ENCODE results near the gene LCP2.
A peak's percentile ranks its signal among the peaks of the same experiment; 100 is the strongest.
"Not testable (repeated sequence)": the region's sequence is repeated elsewhere in the genome, so short reads cannot be mapped to it uniquely, and the experiment has no call there.

Gene LCP2

DNA sequence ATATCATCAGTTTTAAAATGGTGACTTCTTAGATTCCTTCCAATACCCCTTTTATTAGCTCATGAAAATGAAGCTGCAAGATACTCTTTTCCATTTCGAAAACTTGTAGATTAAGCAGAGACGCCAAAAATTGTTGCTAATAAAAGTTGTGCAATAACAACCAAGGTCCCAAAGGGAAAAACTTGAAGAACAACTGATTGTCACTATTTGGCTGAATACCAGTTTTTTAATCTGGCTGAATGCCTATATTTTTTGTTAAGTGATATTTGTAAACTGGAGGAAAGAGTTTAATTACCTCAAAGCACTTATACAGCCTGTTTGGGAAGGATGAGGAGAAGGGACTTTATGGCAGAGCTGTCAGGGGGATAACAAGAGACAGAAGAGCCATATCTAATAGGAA, 50.2 kb downstream of the LCP2 start:
- DNase-seq = no peak

DNA sequence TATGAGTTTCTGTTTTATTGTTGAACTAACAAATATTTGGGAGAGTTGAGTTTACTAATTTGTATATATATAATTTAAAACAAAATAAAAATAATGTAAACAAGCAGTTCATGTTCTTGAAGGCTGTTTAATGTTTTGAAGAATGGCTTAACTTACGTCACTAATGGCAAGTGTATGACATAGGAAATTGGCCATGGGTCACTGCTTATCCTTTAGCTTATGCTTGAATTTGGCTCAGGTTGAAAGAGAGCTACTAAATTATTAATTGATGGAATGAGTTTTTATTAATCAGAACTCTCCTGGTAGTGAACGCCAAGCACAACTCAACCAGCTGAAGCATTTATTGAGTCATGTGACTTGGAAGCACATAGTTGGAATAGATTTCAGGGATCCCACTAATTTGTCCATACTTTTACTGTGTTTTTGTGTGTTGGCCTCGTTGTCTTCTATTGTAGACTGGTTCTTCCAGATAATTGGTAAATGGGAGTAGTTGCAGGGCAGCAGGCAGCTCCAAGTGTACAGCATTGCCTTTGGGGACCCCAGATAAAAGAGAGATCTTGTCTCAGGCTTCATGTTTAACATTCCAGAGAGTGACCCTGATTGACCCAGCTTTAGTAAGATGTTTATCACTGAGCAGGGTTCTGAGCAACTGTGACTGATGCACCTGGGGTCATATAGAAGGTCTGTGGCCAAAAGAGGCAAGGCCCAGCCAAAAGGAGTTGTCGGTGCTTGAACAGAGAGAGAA, 51.3 kb downstream of the LCP2 start:
- no peak for DNase-seq

DNA sequence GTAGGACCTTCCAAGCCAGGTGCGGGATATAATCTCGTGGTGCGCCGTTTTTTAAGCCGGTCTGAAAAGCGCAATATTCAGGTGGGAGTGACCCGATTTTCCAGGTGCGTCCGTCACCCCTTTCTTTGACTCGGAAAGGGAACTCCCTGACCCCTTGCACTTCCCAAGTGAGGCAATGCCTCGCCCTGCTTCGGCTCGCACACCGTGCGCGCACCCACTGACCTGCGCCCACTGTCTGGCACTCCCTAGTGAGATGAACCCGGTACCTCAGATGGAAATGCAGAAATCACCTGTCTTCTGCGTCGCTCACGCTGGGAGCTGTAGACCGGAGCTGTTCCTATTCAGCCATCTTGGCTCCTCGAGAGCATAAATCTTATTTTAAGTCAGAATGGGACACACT, 52.1 kb downstream of the LCP2 start:
- DNase-seq = not testable (repeated sequence)

DNA sequence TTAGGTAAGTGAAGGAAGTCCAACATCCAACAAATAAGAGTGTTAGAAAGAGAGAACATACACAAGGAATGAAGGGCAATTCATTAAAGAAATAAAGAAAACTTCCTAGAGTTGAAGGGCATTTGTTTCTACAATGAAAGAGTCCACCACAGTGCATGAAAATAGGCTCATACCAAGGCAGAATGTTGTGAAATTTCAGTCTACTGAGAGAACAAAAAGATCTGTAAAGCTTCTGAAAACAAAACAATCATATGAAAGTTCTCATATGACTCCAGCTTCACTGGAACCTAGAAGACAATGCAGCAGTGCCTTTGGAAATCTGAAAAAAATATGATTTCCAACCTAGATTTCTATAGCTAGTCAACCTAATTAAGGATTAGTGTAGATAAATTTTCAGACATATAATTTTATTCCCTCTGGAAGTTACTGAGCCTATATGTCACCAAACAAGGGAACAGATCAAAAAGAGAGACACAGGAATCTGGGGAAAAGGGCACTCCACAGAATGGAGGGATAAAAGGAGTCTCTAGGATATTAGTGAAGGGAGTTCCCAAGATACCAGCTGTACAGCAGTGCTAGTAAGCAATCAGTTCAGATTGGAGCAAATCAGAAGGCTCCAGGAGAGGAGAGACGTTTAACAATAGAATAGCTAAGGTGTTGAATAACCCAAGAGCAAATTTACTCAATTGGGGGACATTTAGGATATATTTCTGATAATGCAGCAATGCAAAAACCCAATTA, 59.0 kb downstream of the LCP2 start:
- DNase-seq = no peak

DNA sequence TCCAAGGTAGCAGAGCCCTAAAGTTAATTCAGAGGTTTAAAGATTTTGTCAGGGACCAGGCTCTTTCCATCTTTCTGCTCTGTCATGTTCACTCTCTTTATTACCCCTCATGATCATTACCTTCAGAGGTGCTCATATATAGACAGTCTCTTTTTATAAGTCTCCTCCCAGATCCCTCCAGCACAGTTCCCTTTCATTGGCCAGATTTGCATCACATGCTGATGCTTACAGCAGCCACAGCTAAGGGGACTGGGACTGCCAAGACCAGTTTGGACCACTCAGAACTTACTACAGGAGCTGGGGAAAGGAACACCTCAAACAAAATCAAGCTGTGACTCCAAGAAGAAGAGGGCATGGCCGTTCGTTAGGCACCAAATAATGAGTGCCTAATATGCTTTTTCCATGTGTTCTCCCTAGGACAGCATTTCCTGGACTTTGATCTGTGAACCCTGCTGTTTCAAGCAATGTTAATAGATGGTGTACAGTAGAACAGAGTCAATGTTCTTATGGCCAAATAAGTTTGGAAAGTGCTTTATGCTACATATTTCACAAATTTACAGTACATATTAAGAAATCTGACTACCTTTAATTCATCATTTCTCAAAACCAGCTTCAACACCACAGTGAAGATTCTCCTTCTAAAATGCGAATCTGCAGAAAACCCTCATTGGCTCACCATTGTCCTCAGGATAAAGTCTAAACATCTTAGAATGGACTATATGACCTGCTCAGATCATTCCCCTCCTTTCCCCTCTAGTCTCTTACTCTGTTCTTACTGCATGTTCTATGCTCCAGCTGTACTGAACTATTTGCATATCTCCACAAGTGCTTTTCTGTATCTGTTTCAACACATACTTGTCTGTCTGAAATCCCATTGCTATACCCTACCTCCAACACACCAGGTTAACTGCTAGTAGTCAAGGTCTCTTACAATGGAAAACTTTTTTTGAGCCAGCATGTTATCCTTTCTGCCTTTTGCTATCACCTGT, 61.4 kb downstream of the LCP2 start:
- DNase-seq = no peak

DNA sequence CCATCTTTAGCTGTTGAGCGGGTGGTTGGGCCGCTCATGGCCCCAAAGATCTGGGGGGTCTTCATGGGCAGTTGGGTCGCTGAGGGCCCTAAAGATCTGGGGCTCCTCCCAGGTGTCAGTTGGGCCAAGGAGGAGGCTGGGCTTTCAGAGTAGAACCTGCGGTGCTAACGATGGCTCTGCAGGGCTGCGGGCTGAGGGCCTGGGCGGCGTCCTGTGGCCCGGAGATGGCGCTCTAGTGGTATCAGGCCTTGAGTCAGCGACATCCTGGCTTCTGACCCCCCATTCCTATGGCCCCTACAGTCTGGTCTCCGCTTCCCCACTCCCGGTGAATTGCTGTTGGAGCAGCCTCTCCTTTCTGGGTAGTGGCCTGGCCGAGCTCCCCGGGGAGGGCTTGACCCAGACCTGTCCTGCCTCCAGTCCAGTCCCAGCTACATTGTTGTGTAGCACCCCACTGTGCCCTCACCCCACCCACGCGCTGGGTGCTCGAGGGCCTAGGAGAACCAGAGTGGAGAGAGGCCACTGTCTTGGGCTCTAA, 64.2 kb downstream of the LCP2 start:
- no peak for DNase-seq

DNA sequence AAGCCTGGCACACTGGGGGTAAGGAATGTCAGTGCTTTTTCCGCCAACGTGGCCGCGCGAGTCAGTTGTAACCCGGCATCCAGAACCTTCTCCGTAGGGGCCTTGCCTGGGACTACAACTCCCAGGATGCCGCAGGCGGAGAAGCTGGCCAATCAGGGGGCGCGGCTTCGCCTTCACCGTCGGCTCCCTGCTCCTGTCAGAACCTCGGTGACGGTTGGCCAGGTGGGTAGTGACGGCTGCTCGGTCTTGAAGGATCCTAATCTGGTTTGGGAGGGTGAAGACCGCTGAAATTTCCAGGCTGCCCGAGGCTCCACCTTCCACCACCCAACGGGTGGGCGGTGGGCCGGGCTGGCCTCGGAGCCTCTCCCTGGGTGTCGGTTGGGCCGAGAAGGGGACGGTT, 64.8 kb downstream of the LCP2 start, which contains the start of gene C5orf58:
Gene C5orf58, plus strand, starts transcription at position 200 of the 400 bp plus-strand sequence. CDS start 1,992 bp downstream, outside the sequence.
- DNase-seq = no peak

DNA sequence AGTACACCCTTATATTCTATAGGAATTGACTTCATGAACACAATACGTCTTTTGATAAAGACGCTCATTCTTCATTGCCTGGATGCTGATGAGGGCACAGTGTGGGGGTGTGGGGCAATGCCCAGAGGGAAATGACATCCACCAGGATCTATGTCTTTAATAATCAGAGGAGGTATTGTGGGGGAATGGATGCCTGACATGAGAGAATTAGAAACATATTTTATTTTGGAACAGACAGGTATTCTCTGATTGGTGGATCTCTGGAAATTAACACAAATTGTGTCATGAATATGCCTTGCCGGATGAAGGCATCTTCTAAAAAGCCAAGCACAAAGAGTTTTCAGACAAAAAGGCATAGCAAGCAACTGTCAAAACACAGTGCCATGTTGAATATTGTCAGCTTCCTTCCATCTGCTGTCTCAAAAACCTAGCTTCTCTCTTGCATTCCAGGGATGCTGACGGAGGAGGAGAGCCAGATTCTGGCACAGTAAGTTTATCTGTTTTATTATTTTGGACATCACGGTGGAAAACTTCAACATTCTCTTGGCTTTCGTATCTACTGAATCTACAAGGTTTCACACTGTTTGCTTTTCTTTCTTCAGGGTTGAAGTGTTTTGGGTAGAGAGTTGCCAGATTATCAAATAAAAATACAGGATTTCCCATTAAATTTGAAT, 68.7 kb downstream of the LCP2 start:
- no peak for DNase-seq

DNA sequence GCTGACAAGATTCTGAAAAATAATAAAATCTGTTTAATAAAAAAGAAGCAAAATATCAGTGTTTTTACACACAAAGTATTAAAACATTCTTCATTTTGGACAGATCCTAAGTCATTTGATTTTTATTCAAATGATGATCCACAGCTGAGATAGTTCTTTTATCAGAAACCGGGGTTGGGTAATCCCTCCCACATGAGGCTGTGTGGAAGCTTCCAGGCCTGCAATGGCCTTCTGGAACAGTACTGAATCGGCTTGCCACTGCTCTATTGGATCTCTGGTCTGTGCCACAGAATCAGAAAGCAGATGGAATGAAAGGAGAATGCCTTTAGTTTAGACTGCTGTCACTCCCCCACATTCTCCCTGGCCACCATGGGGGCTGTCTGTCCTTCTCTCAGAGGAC, 70.9 kb downstream of the LCP2 start:
- no peak for DNase-seq

DNA sequence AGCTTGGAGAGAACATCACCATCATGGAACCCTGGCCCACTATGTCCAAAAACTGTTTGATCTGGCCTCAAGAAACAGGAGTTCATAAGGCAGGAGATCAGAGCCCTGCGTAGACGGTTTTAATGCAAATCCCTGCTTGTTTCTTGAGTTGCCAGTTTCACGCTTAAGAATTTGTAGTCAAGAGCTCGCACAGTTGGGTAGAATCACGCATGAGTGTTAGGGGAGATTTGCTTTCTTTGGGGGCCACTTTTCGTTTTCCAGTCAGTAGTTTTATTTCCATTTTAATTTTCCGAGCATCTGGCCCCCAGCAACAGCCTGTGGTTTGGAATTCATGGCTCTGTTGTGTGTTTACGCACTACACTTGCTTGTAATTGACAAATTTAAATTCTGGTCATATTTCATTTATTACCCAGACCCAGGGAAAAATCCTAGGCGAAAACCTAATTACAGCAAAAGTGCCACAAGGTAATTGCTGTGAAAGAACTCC, 71.4 kb downstream of the LCP2 start:
- DNase-seq = no peak

DNA sequence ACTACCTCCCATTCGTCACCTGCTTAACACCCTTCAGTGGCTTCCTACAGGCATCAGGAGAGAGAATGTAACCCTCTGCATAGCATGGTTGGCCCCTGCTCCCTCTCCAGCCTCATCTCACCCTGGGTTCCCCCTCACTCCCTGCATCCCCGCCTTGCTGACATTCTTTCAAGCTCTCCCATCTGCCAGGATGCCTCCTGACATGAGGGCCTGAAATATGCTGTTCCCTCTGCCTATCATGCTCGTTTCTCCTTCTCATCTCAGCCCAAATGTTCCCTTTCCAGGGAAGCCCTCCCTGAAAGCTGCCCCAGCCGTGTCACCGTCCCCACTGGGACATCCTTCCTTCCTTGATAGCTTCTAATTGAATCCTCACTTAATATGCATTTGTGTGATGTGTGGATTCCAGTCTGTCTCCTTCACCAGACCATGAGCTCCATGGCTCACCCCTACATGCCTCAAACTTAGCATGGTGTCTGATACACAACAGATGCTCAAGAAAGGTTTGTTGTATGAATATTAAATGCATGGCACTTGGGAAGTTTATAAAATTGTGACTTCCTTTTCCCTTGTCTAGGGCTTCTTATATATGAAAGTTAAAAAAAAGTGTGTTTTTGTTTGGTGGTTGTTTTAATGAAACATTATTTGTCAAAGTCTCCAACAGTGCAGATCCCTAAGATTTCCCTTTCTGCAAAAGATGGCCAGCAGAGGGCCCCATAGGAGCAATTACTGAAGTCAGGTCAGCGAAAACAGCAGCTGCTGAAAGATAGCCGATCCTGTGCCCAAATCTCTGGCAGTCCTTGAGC, 72.0 kb downstream of the LCP2 start:
- peak; percentile 23 for DNase-seq

DNA sequence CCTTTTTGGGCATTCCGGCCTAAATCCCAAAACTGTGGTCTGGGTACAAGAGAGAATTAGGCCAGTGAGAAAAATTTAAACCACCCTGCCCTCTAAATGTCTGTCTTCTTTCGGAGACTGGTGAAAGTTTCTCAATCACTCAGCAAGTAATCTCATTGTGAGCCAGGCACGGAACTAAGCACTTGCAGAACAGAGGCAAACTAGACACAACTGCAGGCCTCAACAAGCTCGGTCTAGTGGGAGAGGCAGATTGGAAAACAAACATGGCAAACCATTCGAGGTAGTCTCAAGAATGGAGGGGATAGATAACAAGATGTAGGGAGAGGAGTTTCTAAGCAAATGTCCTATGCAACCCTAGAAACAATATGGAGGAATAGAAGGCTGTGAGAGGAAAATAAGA, 73.7 kb downstream of the LCP2 start:
- DNase-seq = no peak

DNA sequence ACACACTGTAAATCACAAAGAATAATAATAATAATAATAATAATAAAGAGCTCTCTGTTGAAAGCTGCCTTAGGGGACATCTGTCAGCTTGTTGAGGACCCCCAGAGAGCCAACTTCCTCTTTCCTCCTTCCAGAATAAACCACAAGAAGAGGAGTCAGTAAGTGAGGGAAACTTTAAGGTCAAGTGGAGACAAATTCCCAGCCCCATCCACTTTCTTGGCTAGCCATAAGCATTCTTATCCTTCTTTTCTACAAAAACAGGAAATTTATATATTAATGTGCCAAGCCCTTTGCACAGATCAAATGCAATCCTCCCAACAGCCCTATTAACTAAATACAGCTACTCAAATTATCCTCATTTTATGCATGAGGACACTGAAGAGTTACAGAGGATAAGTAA, 74.2 kb downstream of the LCP2 start:
- DNase-seq = no peak

DNA sequence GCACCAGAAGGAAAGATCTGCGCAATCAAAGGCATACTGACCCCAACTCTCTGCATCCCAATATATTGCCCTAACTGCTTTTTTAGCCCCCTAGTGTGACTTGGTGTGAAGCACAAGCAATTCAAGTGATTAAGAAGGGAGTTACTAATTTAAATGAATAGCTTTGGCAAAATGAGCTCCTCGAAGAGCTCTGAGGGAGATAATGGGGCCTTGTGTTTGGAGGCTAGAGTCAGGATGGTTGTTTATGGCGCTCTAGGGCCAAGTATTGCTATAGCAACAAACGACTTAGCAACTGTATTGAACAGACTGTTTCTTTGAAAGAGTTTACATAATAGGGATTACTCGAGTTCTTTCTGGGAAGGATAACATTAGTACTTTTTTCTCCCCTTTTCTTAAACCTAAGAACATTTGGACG, 76.2 kb downstream of the LCP2 start:
- peak; percentile 2 for DNase-seq

DNA sequence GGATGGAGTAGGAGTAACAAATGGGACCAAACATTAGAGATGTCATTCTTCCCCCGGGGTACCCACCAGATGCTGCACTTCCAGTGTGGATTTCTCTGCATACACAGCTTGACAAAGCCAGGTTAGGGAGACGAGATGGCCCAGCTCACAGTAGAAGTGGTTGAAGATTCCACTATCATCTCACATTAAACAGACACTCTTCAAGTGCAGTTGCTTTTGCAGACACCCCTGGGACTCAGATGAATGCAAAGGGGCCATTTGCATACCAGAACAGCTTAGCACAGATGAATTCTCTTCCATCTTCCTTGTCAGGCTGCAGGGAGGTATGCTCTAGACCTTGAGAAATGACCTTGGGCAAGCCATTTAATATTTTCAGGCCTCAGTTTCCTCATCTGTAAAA, 77.4 kb downstream of the LCP2 start:
- no peak for DNase-seq

DNA sequence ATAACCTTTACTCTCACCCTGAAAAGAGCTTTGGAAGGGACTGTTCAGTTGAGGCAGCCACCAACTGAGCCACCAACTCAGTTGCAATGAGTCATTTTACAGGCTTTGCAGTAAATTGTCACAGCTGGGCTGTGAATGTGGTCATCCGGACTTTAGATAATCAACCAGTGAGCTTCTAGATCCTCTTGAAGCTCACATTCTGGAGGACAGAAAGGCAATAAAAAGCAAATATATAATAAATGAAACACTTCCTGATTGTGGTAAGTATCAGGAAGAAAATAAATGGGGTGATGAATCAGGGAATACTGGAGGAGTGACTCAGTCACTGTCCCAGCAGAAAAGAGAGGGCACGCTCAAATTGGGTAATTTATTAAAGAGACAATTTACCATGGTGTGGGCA, 78.0 kb downstream of the LCP2 start:
- no peak for DNase-seq

DNA sequence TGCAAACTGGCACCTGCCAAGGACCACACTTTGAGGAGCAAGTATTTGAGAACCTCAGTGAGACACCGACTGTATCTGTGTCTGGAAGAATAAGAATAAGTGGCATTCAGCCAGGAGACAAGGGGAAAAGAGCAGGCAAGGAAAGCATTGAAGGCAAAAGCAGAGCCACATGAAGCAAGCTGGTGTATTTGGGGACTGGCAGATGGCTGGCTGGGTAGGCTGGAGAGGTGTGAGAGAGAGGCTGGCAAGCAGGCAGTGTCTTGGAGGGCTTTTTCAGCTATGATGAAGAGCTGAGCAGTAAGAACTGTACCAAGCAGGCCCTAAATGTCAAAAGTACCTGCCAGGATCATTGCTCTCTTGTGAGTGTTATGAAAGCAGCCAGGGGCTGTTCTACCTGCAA, 78.9 kb downstream of the LCP2 start:
- no peak for DNase-seq

DNA sequence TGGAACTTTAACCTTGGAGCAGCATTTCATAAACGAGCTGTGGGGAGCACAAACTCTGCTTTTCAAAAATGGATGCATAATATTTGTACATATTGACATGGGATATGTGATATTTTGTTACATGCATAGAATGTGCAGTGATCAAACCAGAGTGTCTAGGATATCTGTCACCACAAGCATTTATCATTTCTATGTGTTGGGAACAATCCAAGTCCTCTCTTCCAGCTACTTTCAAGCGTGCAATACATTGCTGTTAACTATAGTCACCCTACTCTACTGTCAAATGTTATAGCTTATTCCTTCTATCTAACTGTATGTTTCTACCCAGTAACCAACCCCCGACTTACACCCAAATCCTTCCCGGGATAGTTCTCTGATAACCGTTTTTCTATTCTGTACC, 79.7 kb downstream of the LCP2 start:
- DNase-seq = no peak

DNA sequence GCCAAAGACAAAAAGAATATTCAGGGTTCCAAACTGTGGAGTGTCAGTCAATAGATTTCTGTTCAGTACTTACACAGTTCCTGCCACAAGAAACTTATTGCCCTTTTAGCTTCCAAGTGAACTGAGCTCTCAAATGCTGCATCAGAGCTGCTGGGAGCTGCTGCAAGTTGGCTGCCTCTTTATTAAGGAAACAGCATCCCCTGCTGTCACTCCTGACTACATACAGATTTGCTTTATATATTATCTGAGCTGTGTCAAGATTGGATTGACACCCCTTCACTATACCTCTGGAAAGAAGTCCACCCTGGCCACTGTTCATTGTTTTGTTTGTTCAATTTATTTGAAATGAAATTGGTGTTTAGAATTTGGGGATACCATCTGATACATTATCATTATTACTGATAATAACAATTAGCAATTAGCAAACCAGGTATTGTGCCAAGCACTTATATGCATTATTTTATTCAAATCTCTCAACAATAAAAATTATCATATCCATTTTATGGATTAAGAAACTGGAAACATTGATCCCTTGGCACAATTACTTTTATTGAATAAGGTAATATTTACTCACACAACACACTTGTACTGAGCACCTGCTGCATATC, 81.2 kb downstream of the LCP2 start:
- DNase-seq = peak; percentile 40

DNA sequence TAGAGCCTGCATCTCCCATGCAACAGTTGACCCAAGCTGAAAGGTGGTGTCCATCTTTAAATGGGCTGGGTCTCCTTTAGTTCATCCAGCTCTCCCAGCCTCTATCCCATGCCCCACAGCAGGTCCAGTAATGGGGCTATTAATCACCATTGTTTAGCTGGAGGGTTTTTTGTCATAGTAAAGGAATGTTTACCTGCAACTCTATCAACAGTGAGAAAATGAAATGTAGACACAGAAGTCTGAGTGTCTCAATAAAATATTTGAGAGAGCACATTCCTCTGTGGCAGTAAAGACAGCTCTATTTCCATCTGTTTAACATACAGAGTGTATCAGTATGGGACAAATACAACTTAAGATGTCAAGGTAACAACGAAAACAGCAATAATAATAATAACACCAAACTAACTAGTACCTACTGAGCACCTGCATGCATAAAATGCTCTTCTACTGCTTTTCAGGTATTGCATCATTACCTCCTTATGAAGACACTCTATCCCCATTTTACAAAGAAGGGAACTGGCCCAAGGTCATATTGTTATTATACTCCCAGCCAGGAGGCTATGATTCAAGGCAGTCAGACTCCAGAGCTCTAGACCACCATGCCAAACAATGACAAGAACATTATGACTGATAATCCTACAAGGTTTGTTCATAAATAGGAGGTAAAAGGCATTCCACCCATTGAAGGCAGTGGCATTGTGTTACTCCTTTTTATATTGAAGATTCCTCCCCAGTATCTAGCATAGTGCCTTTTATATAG, 85.8 kb downstream of the LCP2 start:
- no peak for DNase-seq
